ENCODE results near the gene MAP4K2. TPM values are rescaled to one million over a fixed set of nuclear protein-coding genes. Genes with fewer than 3 reads are reported as not detected.

Gene MAP4K2
- total RNA-seq, 1 donor from 2014 or later: 6.8 TPM

GRCh38 chr11:64767344-64768299 is 35.4 kb downstream of the MAP4K2 start:
- Histone ChIP-seq H3K36me3 (ENCODE audit: control insufficient read depth, insufficient read depth, low read length) (peaks cover 70% of the 10 kb centered on the region), H3K27me3 (ENCODE audit: control insufficient read depth, insufficient read depth, low read length) (no peaks in the 10 kb centered on the region), H3K4me3 (ENCODE audit: low read depth, low read length) (no peak overlapping the region)
- FAIRE-seq (no peak), DNase-seq (ENCODE audit: low read depth) (peak; percentile 37)
- peak; percentile 82 for TF ChIP-seq CTCF (IDR thresholded peaks at IDR 0.05; ENCODE audit: insufficient read depth, low read length, severe bottlenecking)

GRCh38 chr11:64766881-64767280 is 36.1 kb downstream of the MAP4K2 start:
- no peak for TF ChIP-seq CTCF (IDR thresholded peaks at IDR 0.05; ENCODE audit: insufficient read depth, low read length, severe bottlenecking)
- no peak for DNase-seq (ENCODE audit: low read depth)
- no peak for FAIRE-seq
- H3K36me3 ChIP-seq (ENCODE audit: control insufficient read depth, insufficient read depth, low read length): peaks cover 65% of the 10 kb centered on the region
- no peaks in the 10 kb centered on the region for H3K27me3 ChIP-seq (ENCODE audit: control insufficient read depth, insufficient read depth, low read length)
- no peak overlapping the region for H3K4me3 ChIP-seq (ENCODE audit: low read depth, low read length)

GRCh38 chr11:64765851-64766665 is 37.0 kb downstream of the MAP4K2 start:
- peaks cover 60% of the 10 kb centered on the region for H3K36me3 ChIP-seq (ENCODE audit: control insufficient read depth, insufficient read depth, low read length)
- FAIRE-seq (no peak), DNase-seq (ENCODE audit: low read depth) (no peak)
- H3K27me3 ChIP-seq (ENCODE audit: control insufficient read depth, insufficient read depth, low read length): no peaks in the 10 kb centered on the region
- no peak for TF ChIP-seq CTCF (IDR thresholded peaks at IDR 0.05; ENCODE audit: insufficient read depth, low read length, severe bottlenecking)
- no peak overlapping the region for H3K4me3 ChIP-seq (ENCODE audit: low read depth, low read length)

- DNase-seq (ENCODE audit: low read depth): no peak
- H3K4me3 ChIP-seq (ENCODE audit: low read depth, low read length): no peak overlapping the region
- H3K27me3 ChIP-seq (ENCODE audit: control insufficient read depth, insufficient read depth, low read length): no peaks in the 10 kb centered on the region
- no peak for FAIRE-seq
- H3K36me3 ChIP-seq (ENCODE audit: control insufficient read depth, insufficient read depth, low read length): peaks cover 54% of the 10 kb centered on the region
- TF ChIP-seq CTCF (IDR thresholded peaks at IDR 0.05; ENCODE audit: insufficient read depth, low read length, severe bottlenecking): peak; percentile 20
Observed at GRCh38 chr11:64765291-64765850, 37.6 kb downstream of the MAP4K2 start.

GRCh38 chr11:64764753-64765152 is 38.3 kb downstream of the MAP4K2 start:
- no peaks in the 10 kb centered on the region for H3K27me3 ChIP-seq (ENCODE audit: control insufficient read depth, insufficient read depth, low read length)
- H3K4me3 ChIP-seq (ENCODE audit: low read depth, low read length): no peak overlapping the region
- no peak for TF ChIP-seq CTCF (IDR thresholded peaks at IDR 0.05; ENCODE audit: insufficient read depth, low read length, severe bottlenecking)
- no peak for FAIRE-seq
- DNase-seq (ENCODE audit: low read depth): no peak
- peaks cover 48% of the 10 kb centered on the region for H3K36me3 ChIP-seq (ENCODE audit: control insufficient read depth, insufficient read depth, low read length)

Measured in bronchial epithelial cell (primary cell).